22Rv1 (cell line): Measurements from ENCODE around the gene UFSP1.

ENCODE experiments used
- ZFX ChIP-seq: fragments of 450-650 bp; IDR thresholded peaks from 2 replicates; pipeline ENCODE4 v1.6.1; 2017; ENCODE audit warnings: antibody characterized with exemption, borderline replicate concordance
- TF ChIP-seq, protein P1 (sequence below): fragments of 450-650 bp; IDR thresholded peaks from 2 replicates; pipeline ENCODE4 v1.5.1; 2017; ENCODE audit warnings: mild to moderate bottlenecking

DNA sequence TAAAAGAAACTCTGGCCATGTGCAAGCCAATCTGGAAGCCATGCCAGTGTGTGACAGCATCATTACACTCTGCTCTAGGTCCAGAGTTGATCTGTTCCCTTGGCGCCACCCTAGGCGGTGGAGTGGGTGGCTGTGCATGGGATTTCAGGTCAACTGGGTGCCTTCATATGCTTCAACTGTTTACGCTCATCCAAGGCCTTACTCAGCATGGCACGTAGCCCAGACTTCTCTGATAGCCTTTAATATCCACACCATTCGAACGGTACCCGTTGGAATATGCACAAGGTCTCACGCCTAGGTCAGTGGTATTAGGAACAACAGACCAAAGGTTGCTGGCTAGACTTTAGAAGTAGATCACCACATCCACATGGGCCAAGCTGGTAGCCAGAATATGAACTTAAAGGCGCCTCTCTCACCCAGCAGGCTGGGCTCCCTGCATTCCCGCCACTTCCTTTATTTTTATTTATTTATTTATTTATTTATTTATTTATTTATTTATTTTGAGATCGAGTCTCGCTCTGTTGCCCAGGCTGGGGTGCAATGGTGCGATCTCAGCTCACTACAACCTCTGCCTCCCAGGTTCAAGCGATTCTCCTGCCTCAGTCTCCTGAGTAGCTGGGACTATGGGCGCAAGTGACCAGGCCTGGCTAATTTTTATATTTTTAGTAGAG, 24.8 kb upstream of the UFSP1 start:
- TF ChIP-seq, protein P1, sequence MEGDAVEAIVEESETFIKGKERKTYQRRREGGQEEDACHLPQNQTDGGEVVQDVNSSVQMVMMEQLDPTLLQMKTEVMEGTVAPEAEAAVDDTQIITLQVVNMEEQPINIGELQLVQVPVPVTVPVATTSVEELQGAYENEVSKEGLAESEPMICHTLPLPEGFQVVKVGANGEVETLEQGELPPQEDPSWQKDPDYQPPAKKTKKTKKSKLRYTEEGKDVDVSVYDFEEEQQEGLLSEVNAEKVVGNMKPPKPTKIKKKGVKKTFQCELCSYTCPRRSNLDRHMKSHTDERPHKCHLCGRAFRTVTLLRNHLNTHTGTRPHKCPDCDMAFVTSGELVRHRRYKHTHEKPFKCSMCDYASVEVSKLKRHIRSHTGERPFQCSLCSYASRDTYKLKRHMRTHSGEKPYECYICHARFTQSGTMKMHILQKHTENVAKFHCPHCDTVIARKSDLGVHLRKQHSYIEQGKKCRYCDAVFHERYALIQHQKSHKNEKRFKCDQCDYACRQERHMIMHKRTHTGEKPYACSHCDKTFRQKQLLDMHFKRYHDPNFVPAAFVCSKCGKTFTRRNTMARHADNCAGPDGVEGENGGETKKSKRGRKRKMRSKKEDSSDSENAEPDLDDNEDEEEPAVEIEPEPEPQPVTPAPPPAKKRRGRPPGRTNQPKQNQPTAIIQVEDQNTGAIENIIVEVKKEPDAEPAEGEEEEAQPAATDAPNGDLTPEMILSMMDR: no peak
- no peak for TF ChIP-seq ZFX
